Osteoblast (primary cell): ENCODE results near the gene TRAPPC5. TPM values are rescaled to one million over a fixed set of nuclear protein-coding genes. Genes with fewer than 3 reads are reported as not detected.

Experiments used
- DNase-seq: peaks from one replicate; pipeline ENCODE4 v3.0.0; 2011; ENCODE audit warnings: low spot score, mixed read lengths; ENCODE audit not compliant: insufficient read length; ENCODE audit errors: missing footprints
- H2AFZ ChIP-seq: 2 replicates; pipeline ENCODE4 v1.6.0; 2011; ENCODE audit warnings: mild to moderate bottlenecking, low read length
- H3K27ac ChIP-seq: 2 replicates; pipeline ENCODE4 v1.5.1; 2011; ENCODE audit warnings: mild to moderate bottlenecking, low read depth, low read length, moderate library complexity
- H3K27me3 ChIP-seq: 2 replicates; pipeline ENCODE4 v1.6.0; 2012; ENCODE audit warnings: mild to moderate bottlenecking, control low read depth, inconsistent platforms, low read length, moderate library complexity; ENCODE audit not compliant: insufficient read depth
- H3K36me3 ChIP-seq: 2 replicates; pipeline ENCODE4 v1.5.1; 2011; ENCODE audit warnings: mild to moderate bottlenecking, low read length, control low read depth, moderate library complexity; ENCODE audit not compliant: insufficient read depth
- H3K4me1 ChIP-seq: 2 replicates; pipeline ENCODE4 v1.5.1; 2011; ENCODE audit warnings: mild to moderate bottlenecking, low read length, control low read depth, moderate library complexity; ENCODE audit not compliant: insufficient read depth
- H3K4me2 ChIP-seq: 2 replicates; pipeline ENCODE4 v1.6.0; 2011; ENCODE audit warnings: mild to moderate bottlenecking, low read length; ENCODE audit not compliant: insufficient read depth
- H3K4me3 ChIP-seq: fragments of 200-600 bp; sonication (generic); 3 replicates; pipeline ENCODE4 v1.5.1; 2012; ENCODE audit warnings: mild to moderate bottlenecking, low read length, inconsistent platforms; ENCODE audit not compliant: insufficient read depth
- H3K79me2 ChIP-seq: 2 replicates; pipeline ENCODE4 v1.6.0; 2012; ENCODE audit warnings: mild to moderate bottlenecking, low read length, control low read depth, inconsistent platforms; ENCODE audit not compliant: insufficient read depth
- H3K9me3 ChIP-seq: 2 replicates; pipeline ENCODE4 v1.5.1; 2011; ENCODE audit warnings: low read depth, low read length, control low read depth
- H4K20me1 ChIP-seq: 2 replicates; pipeline ENCODE4 v1.6.0; 2012; ENCODE audit warnings: mild to moderate bottlenecking, low read length, control low read depth; ENCODE audit not compliant: insufficient read depth
- CTCF ChIP-seq: IDR thresholded peaks from 2 replicates; pipeline ENCODE4 v1.5.1; 2011; ENCODE audit warnings: mild to moderate bottlenecking, low read depth, low read length, moderate library complexity; ENCODE audit errors: extremely low read depth
- total RNA-seq: library from RNA; depleted of rRNA; stranded (reverse); fragments of >200 nt; gene quantifications from 2 replicates; pipeline ENCODE4 v1.2.3, GENCODE V29; 2012

TRAPPC5 gene
- total RNA-seq, 1 donor = 26.4 TPM

DNA sequence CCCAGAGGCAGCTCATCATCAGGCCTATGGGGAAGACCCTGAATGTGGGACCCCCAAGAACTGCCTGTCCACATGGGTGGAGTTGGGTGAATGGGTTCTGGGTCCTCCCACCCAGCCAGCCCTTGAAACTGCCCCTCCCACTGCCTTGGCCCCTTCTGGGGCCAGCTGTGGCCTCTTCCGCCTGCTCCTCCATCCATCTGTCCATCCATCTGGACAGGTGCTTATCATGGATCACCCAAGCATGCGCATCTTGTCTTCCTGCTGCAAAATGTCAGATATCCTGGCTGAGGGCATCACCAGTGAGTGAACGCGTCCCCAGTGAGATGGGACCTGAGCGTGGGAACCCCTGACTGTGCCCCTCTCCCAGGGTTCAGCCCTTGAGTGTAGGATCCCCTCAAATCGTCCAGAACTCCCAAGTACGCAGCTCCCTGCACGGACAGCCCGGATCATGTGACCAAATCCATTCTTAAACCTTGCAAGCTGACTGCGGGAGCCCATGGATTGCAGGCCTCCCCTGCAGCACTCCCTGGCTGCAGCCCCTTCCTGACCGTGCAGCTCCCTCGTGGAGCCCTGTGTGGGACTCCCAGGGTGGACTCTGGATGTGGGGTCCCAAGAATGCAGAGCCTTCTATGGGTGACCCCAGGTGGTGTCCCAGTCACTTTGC lies 41.7 kb upstream of the TRAPPC5 start:
- Histone ChIP-seq H3K4me3 (no peak overlapping the region), H3K36me3 (no peaks in the 10 kb centered on the region), H3K4me1 (no peaks in the 10 kb centered on the region), H3K27ac (no peak overlapping the region), H3K27me3 (peaks cover 9% of the 10 kb centered on the region), H3K9me3 (no peaks in the 10 kb centered on the region), H4K20me1 (no peaks in the 10 kb centered on the region), H2AFZ (no peak overlapping the region), H3K79me2 (no peaks in the 10 kb centered on the region), H3K4me2 (no peak overlapping the region)
- peak; percentile 75 for DNase-seq
- TF ChIP-seq CTCF = no peak

GRCh38 chr19:7639863-7640348 lies 40.7 kb upstream of the TRAPPC5 start:
- no peak for TF ChIP-seq CTCF
- no peak for DNase-seq
- H3K4me2 ChIP-seq = no peak overlapping the region
- no peak overlapping the region for H3K27ac ChIP-seq
- peaks cover 9% of the 10 kb centered on the region for H3K27me3 ChIP-seq
- H3K4me3 ChIP-seq = no peak overlapping the region
- no peaks in the 10 kb centered on the region for H3K36me3 ChIP-seq
- H3K79me2 ChIP-seq = no peaks in the 10 kb centered on the region
- no peaks in the 10 kb centered on the region for H3K4me1 ChIP-seq
- no peaks in the 10 kb centered on the region for H3K9me3 ChIP-seq
- H2AFZ ChIP-seq = no peak overlapping the region
- no peaks in the 10 kb centered on the region for H4K20me1 ChIP-seq

- Histone ChIP-seq H3K4me3 (no peak overlapping the region), H3K36me3 (no peaks in the 10 kb centered on the region), H2AFZ (no peak overlapping the region), H3K9me3 (no peaks in the 10 kb centered on the region), H4K20me1 (no peaks in the 10 kb centered on the region), H3K79me2 (no peaks in the 10 kb centered on the region), H3K4me2 (no peak overlapping the region), H3K4me1 (no peaks in the 10 kb centered on the region), H3K27ac (no peak overlapping the region), H3K27me3 (peaks cover 9% of the 10 kb centered on the region)
- DNase-seq = no peak
- TF ChIP-seq CTCF = no peak
These were observed 39.8 kb upstream of the TRAPPC5 start for GRCh38 chr19:7640803-7641202.

- no peaks in the 10 kb centered on the region for H3K79me2 ChIP-seq
- no peak overlapping the region for H2AFZ ChIP-seq
- H3K4me3 ChIP-seq = no peak overlapping the region
- no peaks in the 10 kb centered on the region for H3K9me3 ChIP-seq
- H3K4me2 ChIP-seq = no peak overlapping the region
- no peak for DNase-seq
- H3K27me3 ChIP-seq = peaks cover 2% of the 10 kb centered on the region
- no peaks in the 10 kb centered on the region for H4K20me1 ChIP-seq
- H3K27ac ChIP-seq = no peak overlapping the region
- H3K36me3 ChIP-seq = no peaks in the 10 kb centered on the region
- no peaks in the 10 kb centered on the region for H3K4me1 ChIP-seq
- no peak for TF ChIP-seq CTCF
These were observed 39.0 kb upstream of the TRAPPC5 start for GRCh38 chr19:7641290-7642276.
